Right lung (tissue), 5 donors: Measurements from ENCODE around the gene TAF4. TPM values are rescaled to one million over a fixed set of nuclear protein-coding genes. Genes with fewer than 3 reads are reported as not detected.

Experiments
- DNase-seq, 2 donors: peaks; one replicate each; pipeline ENCODE4 v3.0.0-alpha.2; 2013
- polyA plus RNA-seq, 5 donors: library from polyadenylated mRNA; unstranded; fragments of 120-200 nt; gene quantifications; one replicate each; pipeline versions ENCODE4 v1.2.1 to v1.2.3, GENCODE V29; 2013; ENCODE audit warnings: inconsistent platforms in 1 of 5, low replicate concordance in 1 of 5; ENCODE audit not compliant: insufficient read length in 5 of 5, insufficient read depth in 1 of 5

TAF4 gene
- polyA plus RNA-seq, 5 donors: 13.0 to 17.7 (median 15.9) TPM

GRCh38 chr20:62045118-62045517 is 20.6 kb downstream of the TAF4 start:
- DNase-seq: no peak

- DNase-seq: no peak
These were observed 21.1 kb downstream of the TAF4 start for GRCh38 chr20:62044631-62045030.

GRCh38 chr20:62043131-62043914 is 22.4 kb downstream of the TAF4 start:
- no peak for DNase-seq

- DNase-seq: no peak
These were observed 23.5 kb downstream of the TAF4 start for GRCh38 chr20:62042025-62042820.

GRCh38 chr20:62040933-62041332 is 24.7 kb downstream of the TAF4 start:
- DNase-seq: no peak

GRCh38 chr20:62040381-62040922 is 25.2 kb downstream of the TAF4 start:
- no peak for DNase-seq

- DNase-seq: no peak
These were observed 25.9 kb downstream of the TAF4 start for GRCh38 chr20:62039738-62040137.

- DNase-seq: no peak
These were observed 32.9 kb downstream of the TAF4 start for GRCh38 chr20:62032609-62033368.

GRCh38 chr20:62031462-62032092 is 34.1 kb downstream of the TAF4 start:
- DNase-seq: no peak

GRCh38 chr20:62030834-62031434 is 34.7 kb downstream of the TAF4 start:
- no peak for DNase-seq

GRCh38 chr20:62030357-62030756 is 35.3 kb downstream of the TAF4 start:
- DNase-seq: no peak

- no peak for DNase-seq
These were observed 35.7 kb downstream of the TAF4 start for GRCh38 chr20:62029949-62030348.

GRCh38 chr20:62029296-62029695 is 36.4 kb downstream of the TAF4 start:
- no peak for DNase-seq

- DNase-seq: no peak
These were observed 37.3 kb downstream of the TAF4 start for GRCh38 chr20:62028384-62028783.

- DNase-seq: no peak
These were observed 37.9 kb downstream of the TAF4 start for GRCh38 chr20:62027698-62028321.

- DNase-seq: no peak
These were observed 38.6 kb downstream of the TAF4 start for GRCh38 chr20:62027116-62027515.

GRCh38 chr20:62026564-62026856 is 39.2 kb downstream of the TAF4 start:
- no peak for DNase-seq

GRCh38 chr20:62025832-62026563 is 39.7 kb downstream of the TAF4 start:
- peak; percentile 32 to 43 for DNase-seq

- DNase-seq: no peak
These were observed 40.3 kb downstream of the TAF4 start for GRCh38 chr20:62025394-62025793.

GRCh38 chr20:62023935-62024334 is 41.7 kb downstream of the TAF4 start:
- no peak for DNase-seq
